Measurements from ENCODE around the gene ACTN3.

DNA sequence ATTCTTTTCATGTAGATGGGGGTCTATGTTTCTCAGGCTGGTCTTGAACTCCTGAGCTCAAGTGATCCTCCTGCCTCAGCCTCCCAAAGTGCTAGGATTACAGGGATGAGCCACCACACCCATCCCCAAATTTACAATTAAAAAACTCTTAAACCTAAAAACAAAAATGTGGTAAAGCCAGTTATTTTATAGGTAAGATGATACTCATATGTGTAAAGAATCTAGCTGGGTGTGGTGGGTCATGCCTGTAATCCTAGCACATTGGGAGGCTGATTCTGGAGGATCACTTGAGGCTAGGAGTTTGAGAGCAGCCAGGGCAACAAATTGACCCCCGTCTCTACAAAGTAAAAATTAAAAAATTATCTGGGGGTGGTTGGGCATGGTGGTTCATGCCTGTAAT, 65.8 kb downstream of the ACTN3 start:
- TF ChIP-seq, protein P1, sequence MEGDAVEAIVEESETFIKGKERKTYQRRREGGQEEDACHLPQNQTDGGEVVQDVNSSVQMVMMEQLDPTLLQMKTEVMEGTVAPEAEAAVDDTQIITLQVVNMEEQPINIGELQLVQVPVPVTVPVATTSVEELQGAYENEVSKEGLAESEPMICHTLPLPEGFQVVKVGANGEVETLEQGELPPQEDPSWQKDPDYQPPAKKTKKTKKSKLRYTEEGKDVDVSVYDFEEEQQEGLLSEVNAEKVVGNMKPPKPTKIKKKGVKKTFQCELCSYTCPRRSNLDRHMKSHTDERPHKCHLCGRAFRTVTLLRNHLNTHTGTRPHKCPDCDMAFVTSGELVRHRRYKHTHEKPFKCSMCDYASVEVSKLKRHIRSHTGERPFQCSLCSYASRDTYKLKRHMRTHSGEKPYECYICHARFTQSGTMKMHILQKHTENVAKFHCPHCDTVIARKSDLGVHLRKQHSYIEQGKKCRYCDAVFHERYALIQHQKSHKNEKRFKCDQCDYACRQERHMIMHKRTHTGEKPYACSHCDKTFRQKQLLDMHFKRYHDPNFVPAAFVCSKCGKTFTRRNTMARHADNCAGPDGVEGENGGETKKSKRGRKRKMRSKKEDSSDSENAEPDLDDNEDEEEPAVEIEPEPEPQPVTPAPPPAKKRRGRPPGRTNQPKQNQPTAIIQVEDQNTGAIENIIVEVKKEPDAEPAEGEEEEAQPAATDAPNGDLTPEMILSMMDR (conservative IDR thresholded peaks at IDR 0.05; ENCODE audit: low read depth in 2 of 2), result no peak
- TF ChIP-seq REST (IDR thresholded peaks at IDR 0.05; ENCODE audit: unreplicated experiment) (no peak), POLR2AphosphoS5 (IDR thresholded peaks at IDR 0.05; ENCODE audit: low read depth) (no peak), EZH2phosphoT487 (IDR thresholded peaks at IDR 0.05; ENCODE audit: unreplicated experiment) (no peak), ZNF114 (CRISPR knock-in tag; IDR thresholded peaks at IDR 0.05) (no peak), CREB1 (CRISPR knock-in tag; IDR thresholded peaks at IDR 0.05; ENCODE audit: low read depth) (no peak), EZH2 (IDR thresholded peaks at IDR 0.05; ENCODE audit: low read depth, unreplicated experiment) (no peak), NANOG (IDR thresholded peaks at IDR 0.05; ENCODE audit: borderline replicate concordance) (no peak)
- TF ChIP-seq, protein P2, sequence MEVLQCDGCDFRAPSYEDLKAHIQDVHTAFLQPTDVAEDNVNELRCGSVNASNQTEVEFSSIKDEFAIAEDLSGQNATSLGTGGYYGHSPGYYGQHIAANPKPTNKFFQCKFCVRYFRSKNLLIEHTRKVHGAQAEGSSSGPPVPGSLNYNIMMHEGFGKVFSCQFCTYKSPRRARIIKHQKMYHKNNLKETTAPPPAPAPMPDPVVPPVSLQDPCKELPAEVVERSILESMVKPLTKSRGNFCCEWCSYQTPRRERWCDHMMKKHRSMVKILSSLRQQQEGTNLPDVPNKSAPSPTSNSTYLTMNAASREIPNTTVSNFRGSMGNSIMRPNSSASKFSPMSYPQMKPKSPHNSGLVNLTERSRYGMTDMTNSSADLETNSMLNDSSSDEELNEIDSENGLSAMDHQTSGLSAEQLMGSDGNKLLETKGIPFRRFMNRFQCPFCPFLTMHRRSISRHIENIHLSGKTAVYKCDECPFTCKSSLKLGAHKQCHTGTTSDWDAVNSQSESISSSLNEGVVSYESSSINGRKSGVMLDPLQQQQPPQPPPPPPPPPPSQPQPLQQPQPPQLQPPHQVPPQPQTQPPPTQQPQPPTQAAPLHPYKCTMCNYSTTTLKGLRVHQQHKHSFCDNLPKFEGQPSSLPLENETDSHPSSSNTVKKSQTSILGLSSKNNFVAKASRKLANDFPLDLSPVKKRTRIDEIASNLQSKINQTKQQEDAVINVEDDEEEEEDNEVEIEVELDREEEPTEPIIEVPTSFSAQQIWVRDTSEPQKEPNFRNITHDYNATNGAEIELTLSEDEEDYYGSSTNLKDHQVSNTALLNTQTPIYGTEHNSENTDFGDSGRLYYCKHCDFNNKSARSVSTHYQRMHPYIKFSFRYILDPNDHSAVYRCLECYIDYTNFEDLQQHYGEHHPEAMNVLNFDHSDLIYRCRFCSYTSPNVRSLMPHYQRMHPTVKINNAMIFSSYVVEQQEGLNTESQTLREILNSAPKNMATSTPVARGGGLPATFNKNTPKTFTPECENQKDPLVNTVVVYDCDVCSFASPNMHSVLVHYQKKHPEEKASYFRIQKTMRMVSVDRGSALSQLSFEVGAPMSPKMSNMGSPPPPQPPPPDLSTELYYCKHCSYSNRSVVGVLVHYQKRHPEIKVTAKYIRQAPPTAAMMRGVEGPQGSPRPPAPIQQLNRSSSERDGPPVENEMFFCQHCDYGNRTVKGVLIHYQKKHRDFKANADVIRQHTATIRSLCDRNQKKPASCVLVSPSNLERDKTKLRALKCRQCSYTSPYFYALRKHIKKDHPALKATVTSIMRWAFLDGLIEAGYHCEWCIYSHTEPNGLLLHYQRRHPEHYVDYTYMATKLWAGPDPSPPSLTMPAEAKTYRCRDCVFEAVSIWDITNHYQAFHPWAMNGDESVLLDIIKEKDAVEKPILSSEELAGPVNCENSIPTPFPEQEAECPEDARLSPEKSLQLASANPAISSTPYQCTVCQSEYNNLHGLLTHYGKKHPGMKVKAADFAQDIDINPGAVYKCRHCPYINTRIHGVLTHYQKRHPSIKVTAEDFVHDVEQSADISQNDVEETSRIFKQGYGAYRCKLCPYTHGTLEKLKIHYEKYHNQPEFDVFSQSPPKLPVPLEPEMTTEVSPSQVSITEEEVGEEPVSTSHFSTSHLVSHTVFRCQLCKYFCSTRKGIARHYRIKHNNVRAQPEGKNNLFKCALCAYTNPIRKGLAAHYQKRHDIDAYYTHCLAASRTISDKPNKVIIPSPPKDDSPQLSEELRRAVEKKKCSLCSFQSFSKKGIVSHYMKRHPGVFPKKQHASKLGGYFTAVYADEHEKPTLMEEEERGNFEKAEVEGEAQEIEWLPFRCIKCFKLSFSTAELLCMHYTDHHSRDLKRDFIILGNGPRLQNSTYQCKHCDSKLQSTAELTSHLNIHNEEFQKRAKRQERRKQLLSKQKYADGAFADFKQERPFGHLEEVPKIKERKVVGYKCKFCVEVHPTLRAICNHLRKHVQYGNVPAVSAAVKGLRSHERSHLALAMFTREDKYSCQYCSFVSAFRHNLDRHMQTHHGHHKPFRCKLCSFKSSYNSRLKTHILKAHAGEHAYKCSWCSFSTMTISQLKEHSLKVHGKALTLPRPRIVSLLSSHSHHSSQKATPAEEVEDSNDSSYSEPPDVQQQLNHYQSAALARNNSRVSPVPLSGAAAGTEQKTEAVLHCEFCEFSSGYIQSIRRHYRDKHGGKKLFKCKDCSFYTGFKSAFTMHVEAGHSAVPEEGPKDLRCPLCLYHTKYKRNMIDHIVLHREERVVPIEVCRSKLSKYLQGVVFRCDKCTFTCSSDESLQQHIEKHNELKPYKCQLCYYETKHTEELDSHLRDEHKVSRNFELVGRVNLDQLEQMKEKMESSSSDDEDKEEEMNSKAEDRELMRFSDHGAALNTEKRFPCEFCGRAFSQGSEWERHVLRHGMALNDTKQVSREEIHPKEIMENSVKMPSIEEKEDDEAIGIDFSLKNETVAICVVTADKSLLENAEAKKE (CRISPR knock-in tag; IDR thresholded peaks at IDR 0.05), result no peak

Measured in GM23338 (cell line).